Loucy (cell line): ENCODE results near the gene RIPOR2.

ENCODE experiments used
- EZH2phosphoT487 ChIP-seq: fragments of 200-600 bp; IDR thresholded peaks from 2 replicates; pipeline ENCODE4 v1.6.1; 2018; ENCODE audit warnings: antibody characterized with exemption, mild to moderate bottlenecking, moderate library complexity, borderline replicate concordance
- TF ChIP-seq, protein P1 (sequence below): fragments of 200-600 bp; sonication (generic); conservative IDR thresholded peaks from 2 replicates; pipeline ENCODE4 v1.5.1; 2014; ENCODE audit warnings: mild to moderate bottlenecking, antibody characterized with exemption, low read length

DNA sequence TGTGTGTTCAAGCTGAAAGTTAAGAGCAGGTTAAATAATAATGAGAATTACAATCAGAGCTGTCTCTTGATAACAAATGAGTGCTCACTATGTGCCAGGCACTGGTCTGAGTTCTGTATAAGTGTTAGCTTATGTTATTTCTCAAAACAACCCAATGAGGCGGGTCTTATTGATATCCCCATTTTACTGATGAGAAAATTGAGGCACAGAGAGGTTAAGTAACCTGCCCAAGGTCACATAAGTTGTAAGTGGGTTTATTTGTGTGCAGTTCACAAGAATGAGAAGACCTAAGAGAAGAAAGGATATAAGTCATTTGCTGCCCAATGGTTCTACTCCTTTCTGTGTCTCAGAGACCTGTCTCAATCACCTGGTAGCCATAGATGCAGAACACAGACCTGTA is 103.0 kb downstream of the RIPOR2 start:
- TF ChIP-seq, protein P1, sequence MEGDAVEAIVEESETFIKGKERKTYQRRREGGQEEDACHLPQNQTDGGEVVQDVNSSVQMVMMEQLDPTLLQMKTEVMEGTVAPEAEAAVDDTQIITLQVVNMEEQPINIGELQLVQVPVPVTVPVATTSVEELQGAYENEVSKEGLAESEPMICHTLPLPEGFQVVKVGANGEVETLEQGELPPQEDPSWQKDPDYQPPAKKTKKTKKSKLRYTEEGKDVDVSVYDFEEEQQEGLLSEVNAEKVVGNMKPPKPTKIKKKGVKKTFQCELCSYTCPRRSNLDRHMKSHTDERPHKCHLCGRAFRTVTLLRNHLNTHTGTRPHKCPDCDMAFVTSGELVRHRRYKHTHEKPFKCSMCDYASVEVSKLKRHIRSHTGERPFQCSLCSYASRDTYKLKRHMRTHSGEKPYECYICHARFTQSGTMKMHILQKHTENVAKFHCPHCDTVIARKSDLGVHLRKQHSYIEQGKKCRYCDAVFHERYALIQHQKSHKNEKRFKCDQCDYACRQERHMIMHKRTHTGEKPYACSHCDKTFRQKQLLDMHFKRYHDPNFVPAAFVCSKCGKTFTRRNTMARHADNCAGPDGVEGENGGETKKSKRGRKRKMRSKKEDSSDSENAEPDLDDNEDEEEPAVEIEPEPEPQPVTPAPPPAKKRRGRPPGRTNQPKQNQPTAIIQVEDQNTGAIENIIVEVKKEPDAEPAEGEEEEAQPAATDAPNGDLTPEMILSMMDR: no peak
- no peak for TF ChIP-seq EZH2phosphoT487
